ENCODE measurements around the gene LAPTM4A.
"Not testable (repeated sequence)": the region's sequence is repeated elsewhere in the genome, so short reads cannot be mapped to it uniquely, and the experiment has no call there.

LAPTM4A gene

GRCh38 chr2:20051532-20052228 lies at the start of gene LAPTM4A:
Gene LAPTM4A (minus strand): TSS chr2:20051628. CDS start chr2:20051520, 108 bp downstream.
- DNase-seq, result peak; percentile 100

DNA sequence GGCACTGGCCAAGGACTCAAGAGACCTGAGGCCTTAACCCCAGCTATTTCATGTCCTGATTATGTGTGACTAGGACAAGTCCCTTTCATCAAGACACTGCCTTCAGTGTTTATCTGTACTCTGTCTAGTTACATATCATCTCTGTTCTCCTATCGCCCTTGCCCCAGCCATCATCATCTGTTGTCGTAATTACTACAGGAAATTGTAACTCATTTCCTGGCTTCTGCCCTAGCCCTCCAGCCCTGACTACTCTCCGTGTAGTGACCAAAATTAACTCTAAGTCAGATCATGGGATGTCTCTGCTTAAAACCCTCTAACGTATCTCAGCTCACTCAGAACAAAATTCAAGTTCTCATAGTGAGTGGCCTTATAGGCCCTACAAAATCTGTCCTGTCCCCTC lies 49.3 kb upstream of the LAPTM4A start:
- DNase-seq, result no peak

DNA sequence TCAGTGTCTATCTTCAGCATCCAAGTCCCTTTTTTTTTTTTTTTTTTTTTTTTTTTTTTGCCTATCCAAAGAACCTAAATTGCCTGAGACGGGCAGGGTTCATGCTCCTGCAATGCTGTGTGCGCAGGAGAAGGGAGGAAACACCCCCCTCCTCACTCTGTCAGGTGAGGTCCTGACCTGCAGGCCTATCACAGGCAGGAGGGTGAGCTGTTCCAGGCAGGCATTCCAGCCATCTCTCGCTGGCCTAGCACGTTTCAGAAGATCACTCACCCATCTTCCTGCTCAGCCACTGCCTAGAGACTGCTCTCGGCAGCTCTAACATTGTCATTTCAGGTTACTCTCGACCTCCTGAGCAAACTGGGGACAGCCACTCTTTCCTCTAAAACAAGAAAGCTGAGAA lies 48.4 kb upstream of the LAPTM4A start:
- DNase-seq, result no peak

DNA sequence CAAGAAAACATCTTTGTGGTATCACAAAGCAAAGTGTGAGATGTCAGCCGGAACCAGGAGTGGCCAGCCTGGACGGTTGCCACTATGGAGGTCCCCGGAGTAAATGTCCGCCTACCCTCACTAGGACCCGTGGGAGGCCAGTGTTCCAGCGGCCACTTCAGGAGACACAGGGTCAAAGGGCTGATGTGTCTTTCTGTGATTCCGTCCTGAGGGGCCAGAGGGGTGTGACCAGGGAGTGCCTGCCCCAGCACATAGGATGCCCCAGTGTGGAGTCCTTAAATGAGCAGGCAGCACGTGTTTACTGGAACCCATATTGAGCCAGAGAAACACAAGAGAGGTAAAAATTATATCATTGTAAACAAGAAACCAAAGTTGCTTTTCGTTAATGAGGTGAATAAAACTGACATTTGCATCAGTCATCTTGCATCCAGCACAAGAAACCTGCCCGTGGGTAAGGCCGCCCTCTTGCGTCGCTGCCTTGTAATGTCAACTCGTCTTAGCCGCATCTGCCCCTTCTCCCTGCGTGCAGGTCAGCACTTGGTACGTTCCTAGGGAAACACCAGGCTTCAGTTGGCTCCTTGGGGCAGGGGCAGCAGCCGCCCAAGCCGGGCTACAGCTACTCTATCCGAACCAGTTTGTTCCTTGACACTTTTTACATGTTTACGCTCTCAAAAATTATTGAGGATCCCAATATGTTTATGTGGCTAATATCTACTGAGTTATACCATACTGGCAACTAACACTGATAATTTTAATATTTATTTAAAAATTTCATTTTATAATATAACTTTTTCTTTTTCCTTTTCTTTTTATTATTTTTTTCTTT lies 46.7 kb upstream of the LAPTM4A start:
- DNase-seq, result peak; percentile 40

DNA sequence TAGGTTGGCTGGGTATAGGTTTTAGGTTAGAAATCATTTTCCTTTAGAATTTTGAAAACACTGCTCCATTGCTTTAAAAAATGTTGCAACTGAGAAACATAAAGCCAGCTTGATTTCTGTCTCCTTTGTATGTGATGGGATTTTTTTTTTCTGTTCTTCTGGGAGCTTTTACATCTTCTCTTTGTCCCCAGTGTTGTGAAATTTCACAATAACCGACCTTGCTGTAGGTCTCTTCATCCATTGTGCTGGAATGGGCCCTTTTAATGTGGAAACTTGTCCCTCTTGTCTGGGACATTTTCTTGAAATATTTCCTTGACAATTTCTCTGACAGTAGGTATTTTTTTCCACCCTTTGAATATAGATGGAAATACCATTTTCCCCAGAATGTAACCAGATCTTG lies 44.0 kb upstream of the LAPTM4A start:
- DNase-seq, result no peak

DNA sequence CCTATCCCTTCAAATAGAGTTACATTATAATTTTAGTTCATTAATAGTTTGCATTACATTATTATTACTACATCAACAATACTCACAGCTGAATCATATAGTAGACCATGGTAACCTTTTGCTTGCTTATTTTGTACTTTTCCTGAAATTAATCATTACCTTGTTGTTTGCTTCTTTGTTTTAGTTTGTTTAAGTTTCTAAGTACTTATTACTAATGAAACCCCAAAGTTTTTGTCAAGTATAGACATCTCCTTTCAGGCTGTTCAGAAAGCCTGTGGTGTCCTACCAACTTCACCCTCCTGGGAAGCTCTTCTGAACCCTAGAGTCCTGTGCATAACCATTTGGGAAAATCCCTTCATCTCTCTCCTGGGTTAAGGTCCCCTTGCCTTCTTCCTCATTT lies 43.5 kb upstream of the LAPTM4A start:
- no peak for DNase-seq

GRCh38 chr2:20094142-20094755 lies 42.8 kb upstream of the LAPTM4A start:
- no peak for DNase-seq

DNA sequence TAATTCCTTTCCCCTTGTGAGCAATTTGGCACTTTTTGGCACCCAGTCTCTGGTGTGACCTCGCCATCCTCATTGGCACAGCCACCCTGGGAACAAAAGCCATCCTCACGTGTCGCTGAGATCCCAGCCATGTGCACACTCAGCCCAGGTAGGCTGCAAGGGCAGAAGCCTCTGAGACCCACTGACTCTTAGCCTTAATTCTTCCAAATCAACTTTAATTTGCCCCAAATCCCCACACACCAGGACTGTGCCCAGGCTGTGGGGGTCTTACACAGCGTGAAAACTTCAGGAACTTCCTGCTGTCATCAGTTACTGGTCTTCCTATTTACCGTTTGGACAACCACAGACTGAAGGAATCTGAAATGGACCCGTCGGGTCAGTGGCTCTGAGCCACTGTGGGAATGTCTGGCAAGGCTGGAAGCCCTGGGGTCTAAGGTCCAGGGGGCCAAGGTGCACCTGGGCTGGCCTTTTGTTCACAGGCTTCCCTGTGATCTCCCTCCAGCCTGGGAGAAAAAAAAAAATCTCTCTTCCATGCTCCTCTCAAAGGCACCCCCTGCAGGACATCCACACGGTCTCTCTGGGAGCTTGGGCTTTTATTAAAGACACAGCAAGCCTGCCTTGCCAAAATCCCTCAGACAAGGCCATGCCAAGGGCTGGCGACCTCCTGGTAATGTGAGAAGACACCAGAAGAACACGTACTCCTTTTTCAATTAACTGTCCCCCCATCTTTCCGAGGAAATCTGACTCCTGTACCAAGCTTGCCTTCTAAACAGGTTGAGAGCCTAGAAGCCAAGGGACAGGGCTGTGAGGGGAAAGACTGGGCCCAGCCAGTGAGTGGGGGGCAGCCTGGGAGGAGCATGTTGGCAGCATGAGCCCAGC lies 42.1 kb upstream of the LAPTM4A start:
- DNase-seq, result peak; percentile 22

DNA sequence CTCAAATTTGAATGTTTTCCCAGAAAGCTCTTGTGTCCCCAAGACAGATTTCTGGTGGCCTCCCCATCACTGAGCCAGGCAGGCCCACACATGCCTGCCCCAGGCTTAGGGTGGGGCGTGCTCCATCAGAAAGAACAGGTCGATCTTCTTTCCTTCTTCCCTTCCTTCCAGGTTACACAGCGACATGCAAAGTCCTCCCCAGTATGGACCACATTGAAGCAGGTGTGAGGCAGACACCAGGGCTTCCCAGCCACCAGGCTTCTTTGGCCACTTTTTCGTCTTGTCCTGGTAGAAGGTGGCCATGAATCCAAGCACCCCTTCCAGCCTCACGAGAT lies 41.4 kb upstream of the LAPTM4A start:
- DNase-seq, result no peak

DNA sequence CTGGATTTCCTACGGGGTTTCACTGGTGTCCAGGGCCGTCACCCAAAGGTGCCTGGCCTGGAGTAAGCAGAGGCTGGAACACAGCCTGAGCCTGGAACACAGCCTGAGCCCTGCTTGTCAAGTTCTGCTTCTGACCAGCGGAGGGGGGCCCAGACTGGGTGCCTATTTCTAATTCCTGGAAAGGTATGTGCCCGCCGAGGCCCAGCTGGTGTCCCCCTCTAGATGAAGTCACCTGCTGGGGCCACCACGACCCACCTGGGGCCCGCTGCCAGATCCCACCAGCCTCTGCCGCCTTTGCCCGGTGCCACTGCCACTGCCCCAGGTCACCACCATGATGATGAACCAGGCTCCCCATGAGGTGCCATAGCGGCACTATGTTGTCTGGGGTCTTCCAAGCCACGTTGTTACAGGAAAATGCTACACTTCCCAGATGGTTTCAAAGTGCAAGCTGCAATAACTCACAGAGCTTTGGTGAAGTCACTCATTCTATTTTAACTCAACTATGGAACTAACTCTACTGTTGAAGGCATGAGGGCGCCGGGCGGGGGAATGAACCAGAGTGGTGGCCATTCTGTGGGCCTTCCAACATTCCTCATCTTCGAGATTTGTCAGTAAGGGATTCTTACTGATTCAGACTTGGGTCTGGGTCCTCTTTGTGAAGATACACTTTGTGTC lies 40.9 kb upstream of the LAPTM4A start:
- DNase-seq, result no peak

DNA sequence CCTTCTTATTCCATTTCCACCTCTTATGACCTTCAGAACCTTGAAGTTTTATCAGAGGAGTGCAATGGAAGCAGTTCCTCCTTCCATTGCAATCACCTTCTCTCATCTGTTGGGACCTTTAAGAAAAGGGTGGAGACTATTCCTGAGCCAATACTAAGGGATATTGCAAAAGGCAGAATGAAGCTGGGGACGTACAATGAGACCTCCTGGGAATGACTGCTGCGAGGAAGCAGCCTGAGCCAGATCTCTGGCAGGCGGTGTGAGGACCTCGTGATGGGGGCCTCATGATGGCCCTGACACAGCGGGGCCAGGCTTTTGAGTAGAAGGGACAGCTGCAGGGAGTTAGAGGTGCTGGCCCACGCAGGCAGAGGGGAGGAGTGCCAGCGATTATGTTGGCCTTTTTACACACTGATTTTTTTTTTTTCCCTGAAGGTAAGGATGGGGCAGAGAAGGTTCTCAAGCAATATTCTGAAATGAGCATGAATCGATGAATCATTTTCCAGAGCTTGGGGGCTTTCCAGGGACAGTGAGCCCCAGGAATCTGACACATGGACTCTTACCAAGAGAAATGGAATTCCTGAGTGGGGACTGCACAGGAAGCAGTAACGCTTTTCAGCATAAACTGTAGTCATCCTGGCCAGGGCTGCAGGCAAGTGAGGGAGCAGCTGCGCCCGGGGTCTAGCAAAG lies 40.0 kb upstream of the LAPTM4A start:
- no peak for DNase-seq

DNA sequence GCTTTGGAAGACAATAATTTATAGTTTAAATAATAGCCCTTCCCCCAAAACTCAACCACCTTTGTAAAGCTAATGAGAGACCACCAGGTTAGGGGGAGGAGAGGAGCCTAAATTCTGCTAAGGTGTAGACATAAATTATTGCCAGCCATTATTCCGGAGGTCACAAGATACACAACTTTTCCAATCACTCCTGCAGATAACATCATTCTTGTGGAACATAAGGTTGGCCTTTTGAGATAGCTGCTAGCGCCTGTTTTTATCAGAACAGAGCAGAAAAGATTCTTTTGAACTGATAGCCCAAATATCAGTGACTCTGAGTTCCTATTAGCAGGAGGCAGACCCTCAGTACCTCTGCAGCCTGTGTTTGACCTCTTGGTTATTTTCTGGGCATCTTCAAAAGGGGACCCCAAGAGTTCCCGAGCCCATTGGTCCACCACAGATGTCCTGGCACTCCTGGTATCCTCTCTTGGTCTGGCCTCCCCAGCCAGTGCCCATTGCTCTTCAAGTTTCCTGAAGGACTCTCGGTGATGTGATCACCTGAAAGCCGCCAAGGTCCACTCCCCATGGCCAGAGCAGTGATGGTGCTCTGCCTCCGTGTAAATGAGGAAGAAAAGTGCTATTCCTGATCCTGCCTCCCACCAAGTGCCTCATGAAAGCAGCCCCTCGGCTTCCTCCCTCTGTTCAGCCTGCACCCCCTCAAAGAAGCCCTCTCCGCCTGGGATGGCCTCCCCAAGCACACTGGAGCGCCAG lies 38.5 kb upstream of the LAPTM4A start:
- no peak for DNase-seq

GRCh38 chr2:20085909-20086308 lies 34.5 kb upstream of the LAPTM4A start:
- not testable (repeated sequence) for DNase-seq

DNA sequence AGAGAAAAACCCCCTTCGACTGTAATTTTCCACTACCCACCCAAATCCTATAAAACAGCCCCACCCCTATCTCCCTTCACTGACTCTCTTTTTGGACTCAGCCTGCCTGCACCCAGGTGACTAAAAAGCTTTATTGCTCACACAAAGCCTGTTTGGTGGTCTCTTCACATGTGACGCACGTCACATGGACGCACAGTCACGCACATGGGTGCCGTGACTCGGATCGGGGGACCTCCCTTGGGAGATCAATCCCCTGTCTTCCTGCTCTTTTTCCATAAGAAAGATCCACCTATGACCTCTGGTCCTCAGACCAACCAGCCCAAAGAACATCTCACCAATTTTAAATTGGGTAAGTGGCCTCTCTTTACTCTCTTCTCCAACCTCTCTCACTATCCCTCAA lies 31.4 kb upstream of the LAPTM4A start:
- DNase-seq, result not testable (repeated sequence)

GRCh38 chr2:20081841-20082240 lies 30.4 kb upstream of the LAPTM4A start:
- DNase-seq, result no peak

DNA sequence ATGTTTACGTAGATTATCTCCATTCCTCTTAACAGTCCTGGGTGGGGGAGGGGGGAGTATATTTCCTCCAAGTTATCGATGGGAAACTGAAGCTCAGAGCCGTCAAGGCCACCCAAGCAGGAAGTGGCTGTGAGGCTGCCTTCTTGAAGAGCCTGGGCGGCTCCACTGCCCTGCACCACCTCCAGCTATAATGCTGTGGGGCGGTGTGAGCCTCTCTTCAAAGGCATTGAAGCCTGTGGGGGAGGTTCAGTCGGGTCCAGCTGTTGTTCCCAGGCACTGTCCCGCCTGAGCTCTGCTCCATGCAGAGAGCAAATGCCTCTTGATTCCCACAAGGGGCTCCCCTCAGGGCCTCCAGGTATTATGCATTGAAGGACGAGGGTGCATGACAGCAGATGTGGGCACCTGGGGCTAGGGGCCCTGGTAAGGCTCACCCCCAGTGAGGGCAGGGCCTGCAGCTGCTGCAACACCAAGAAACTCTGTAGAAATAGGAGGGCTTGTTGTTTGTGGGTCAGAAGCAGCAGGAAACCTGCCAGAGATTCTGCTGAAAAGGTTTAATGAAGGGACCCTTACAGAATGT lies 29.5 kb upstream of the LAPTM4A start:
- no peak for DNase-seq

DNA sequence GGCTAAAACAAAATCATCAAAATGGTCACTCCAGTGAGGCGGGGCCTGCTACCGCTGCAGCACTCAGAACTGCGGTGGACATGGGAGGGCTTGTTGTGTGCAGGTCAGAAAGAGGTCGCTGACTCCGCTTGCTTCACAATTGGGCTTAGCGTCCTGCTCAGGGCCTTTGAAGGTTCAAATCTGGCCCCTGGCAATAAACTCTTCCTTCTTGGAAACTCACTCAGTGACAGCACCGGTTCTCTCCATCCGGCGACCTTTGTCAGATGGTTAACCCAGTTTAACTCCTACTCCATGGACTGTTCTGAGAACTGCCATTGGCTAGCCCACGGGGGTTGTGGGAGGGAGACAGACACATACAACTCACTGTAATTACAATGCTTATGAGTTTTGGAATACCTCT lies 29.0 kb upstream of the LAPTM4A start:
- no peak for DNase-seq

GRCh38 chr2:20079546-20080115 lies 28.2 kb upstream of the LAPTM4A start:
- no peak for DNase-seq

- DNase-seq, result no peak
Observed at GRCh38 chr2:20077411-20077940, 26.0 kb upstream of the LAPTM4A start.

GRCh38 chr2:20076757-20077156 lies 25.3 kb upstream of the LAPTM4A start:
- no peak for DNase-seq
